ENCODE results near the gene EYA3.

GRCh38 chr1:28002600-28002999, 85.8 kb downstream of the EYA3 start:
- TF ChIP-seq CTCF (IDR thresholded peaks at IDR 0.05; ENCODE audit: extremely low read depth in 1 of 2, insufficient read depth in 1 of 2, low read depth in 1 of 2, low read length in 2 of 2), result no peak
- no peak for TF ChIP-seq POLR2A (IDR thresholded peaks at IDR 0.05; ENCODE audit: low read depth, low read length)
- no peak for TF ChIP-seq EZH2 (IDR thresholded peaks at IDR 0.05; ENCODE audit: borderline replicate concordance, low read depth, low read length, severe bottlenecking)

All from endothelial cell of umbilical vein (primary cell).